Cardiac fibroblast (primary cell): Measurements from ENCODE around the gene CEP112.

Source experiments
- DNase-seq, 2 donors: peaks; one replicate each; pipeline versions ENCODE4 v3.0.0 to v3.0.0-alpha.2; 2010; ENCODE audit warnings: low read depth in 2 of 2
- H3K4me3 ChIP-seq, 2 donors: replicated peaks in 1 of 2; 1 replicate in 1 of 2; 2 replicates in 1 of 2; pipeline ENCODE4 v1.5.1; 2011; ENCODE audit warnings: low read depth in 2 of 2, low read length in 2 of 2, mild to moderate bottlenecking in 2 of 2, moderate library complexity in 1 of 2
- TF ChIP-seq, protein P1 (sequence below): IDR thresholded peaks from one replicate; pipeline ENCODE4 v1.5.1; 2011; ENCODE audit warnings: low read depth, mild to moderate bottlenecking, low read length, inconsistent platforms

CEP112 gene

DNA sequence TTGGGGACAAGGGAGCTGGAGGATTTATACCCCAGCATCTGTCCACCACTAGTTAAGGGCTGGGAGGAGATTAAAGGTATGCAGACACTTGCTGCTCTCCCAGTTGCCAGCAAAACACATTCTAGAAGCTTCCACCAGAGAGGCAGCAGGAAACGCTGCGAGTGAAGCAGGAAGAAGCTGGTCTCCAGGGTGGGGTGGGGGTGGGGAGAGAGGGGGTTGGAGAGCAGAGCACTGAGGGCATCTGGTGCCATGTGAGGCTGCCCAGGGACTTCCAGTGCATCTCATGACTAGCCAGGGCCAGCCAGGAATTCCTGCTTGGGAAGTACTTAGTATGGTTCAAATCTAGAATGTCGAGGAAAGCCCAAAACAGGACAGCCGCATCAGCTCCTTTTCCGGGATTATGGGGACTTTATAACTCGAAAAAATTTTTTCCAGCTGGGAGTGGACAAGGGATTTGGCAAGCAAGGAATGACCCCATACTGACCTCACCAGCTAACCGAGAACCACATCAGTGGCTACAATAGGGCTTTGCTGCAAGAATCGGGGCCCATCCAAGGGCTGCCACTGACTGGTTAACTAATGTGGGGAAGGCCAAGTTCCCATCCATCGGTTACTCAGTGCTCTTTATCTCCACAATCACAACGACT lies 604.3 kb downstream of the CEP112 start:
- TF ChIP-seq, protein P1, sequence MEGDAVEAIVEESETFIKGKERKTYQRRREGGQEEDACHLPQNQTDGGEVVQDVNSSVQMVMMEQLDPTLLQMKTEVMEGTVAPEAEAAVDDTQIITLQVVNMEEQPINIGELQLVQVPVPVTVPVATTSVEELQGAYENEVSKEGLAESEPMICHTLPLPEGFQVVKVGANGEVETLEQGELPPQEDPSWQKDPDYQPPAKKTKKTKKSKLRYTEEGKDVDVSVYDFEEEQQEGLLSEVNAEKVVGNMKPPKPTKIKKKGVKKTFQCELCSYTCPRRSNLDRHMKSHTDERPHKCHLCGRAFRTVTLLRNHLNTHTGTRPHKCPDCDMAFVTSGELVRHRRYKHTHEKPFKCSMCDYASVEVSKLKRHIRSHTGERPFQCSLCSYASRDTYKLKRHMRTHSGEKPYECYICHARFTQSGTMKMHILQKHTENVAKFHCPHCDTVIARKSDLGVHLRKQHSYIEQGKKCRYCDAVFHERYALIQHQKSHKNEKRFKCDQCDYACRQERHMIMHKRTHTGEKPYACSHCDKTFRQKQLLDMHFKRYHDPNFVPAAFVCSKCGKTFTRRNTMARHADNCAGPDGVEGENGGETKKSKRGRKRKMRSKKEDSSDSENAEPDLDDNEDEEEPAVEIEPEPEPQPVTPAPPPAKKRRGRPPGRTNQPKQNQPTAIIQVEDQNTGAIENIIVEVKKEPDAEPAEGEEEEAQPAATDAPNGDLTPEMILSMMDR = no peak
- H3K4me3 ChIP-seq = no peak overlapping the region
- peak in 1 of 2 donors; percentile 40 for DNase-seq

DNA sequence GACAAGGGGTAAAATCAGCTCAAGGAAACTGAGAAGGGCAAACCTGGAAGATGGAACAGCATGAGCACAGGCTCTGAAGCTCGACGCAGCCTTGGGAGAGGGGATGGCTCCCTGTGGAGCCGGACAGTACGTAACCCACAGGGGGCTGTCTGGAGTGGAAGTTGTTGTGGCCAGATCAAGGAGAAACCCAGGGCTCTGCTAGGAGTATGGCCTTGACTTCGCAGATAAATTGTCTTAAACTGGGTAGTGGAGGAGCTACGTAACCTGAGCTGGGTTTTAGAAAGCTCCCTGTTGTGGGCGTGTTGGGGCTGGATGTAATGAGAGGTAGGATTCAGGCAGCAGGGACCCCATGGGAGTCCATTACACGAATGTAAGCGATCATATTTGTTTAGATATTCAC lies 605.0 kb downstream of the CEP112 start:
- no peak overlapping the region for H3K4me3 ChIP-seq
- no peak for DNase-seq
- TF ChIP-seq, protein P1 = no peak
